GM12891 (cell line): Measurements from ENCODE around the gene CROCC2.

Experiments used
- PAX5 ChIP-seq: IDR thresholded peaks from 2 replicates; pipeline ENCODE4 v1.6.1; 2011; ENCODE audit warnings: low read length, moderate library complexity, mild to moderate bottlenecking; ENCODE audit not compliant: insufficient read depth, severe bottlenecking
- POLR2A ChIP-seq: IDR thresholded peaks from 2 replicates; pipeline ENCODE4 v1.6.1; 2011; ENCODE audit warnings: low read depth, low read length, control low read depth
- POLR2AphosphoS5 ChIP-seq: IDR thresholded peaks from 2 replicates; pipeline ENCODE4 v1.6.1; 2011; ENCODE audit warnings: low read depth, low read length, control low read depth
- POU2F2 ChIP-seq: IDR thresholded peaks from 2 replicates; pipeline ENCODE4 v1.6.1; 2011; ENCODE audit warnings: low read depth, mild to moderate bottlenecking, control low read depth, low read length, moderate library complexity
- SPI1 ChIP-seq: IDR thresholded peaks from 2 replicates; pipeline ENCODE4 v1.6.1; 2011; ENCODE audit warnings: low read depth, low read length, control low read depth
- TAF1 ChIP-seq: IDR thresholded peaks from 2 replicates; pipeline ENCODE4 v1.6.1; 2011; ENCODE audit warnings: low read depth, low read length, control low read depth

GRCh38 chr2:240967681-240968621, 61.8 kb downstream of the CROCC2 start:
- TF ChIP-seq POLR2AphosphoS5: no peak
- TF ChIP-seq POLR2A: no peak
- TF ChIP-seq POU2F2: no peak
- TF ChIP-seq SPI1: no peak
- TF ChIP-seq TAF1: no peak
- no peak for TF ChIP-seq PAX5
